Measurements from ENCODE around the gene RAB24.

- TF ChIP-seq CTCF (IDR thresholded peaks at IDR 0.05) (no peak), POLR2A (IDR thresholded peaks at IDR 0.05) (no peak), POLR2AphosphoS5 (IDR thresholded peaks at IDR 0.05) (no peak), EP300 (IDR thresholded peaks at IDR 0.05) (no peak)
Observed at GRCh38 chr5:177334781-177335700, 31.5 kb upstream of the RAB24 start.
